Naive thymus-derived CD4-positive, alpha-beta T cell (primary cell): ENCODE data around the gene LY6G6F. TPM values are rescaled to one million over a fixed set of nuclear protein-coding genes. Genes with fewer than 3 reads are reported as not detected.
A peak's percentile ranks its signal among the peaks of the same experiment; 100 is the strongest.

Source experiments
- ATAC-seq: fragments of 150-1000 bp; cut with Tn5 transposase; 2 replicates; pipeline ENCODE4 v1.10.0; 2021; ENCODE audit warnings: mild to moderate bottlenecking, moderate library complexity
- CTCF ChIA-PET: fragments of 350-600 bp; sonication (Branson Sonifier 250); formaldehyde crosslinking; loops from one replicate; lab custom pipeline; 2021; ENCODE audit warnings: antibody characterized with exemption; lab: Charles Lee
- POLR2A ChIA-PET: fragments of 350-600 bp; sonication (Branson Sonifier 250); formaldehyde crosslinking; loops from one replicate; lab custom pipeline; 2021; ENCODE audit warnings: antibody characterized with exemption, inconsistent platforms; lab: Charles Lee
- DNase-seq, 9 donors: peaks; one replicate each; pipeline versions ENCODE4 v3.0.0 to v3.0.0-alpha.2; 2020 to 2022; ENCODE audit warnings: mixed read lengths in 1 of 9
- H3K27ac ChIP-seq: one replicate; pipeline ENCODE4 v1.7.0; 2013; ENCODE audit warnings: mild to moderate bottlenecking, low read depth, low read length, moderate library complexity
- H3K27me3 ChIP-seq, 2 donors: one replicate each; pipeline ENCODE4 v1.7.0; 2013; ENCODE audit warnings: low read length in 2 of 2, mild to moderate bottlenecking in 2 of 2, moderate library complexity in 2 of 2; ENCODE audit not compliant: control insufficient read depth in 2 of 2, insufficient read depth in 2 of 2
- H3K36me3 ChIP-seq, 3 experiments: 1 replicate in 2 of 3; 2 replicates in 1 of 3; pipeline ENCODE4 v1.7.0; 2013; ENCODE audit warnings: low read length in 3 of 3, mild to moderate bottlenecking in 3 of 3, moderate library complexity in 1 of 3; ENCODE audit not compliant: insufficient read depth in 3 of 3, control insufficient read depth in 2 of 3
- H3K4me1 ChIP-seq, 2 donors: one replicate each; pipeline ENCODE4 v1.7.0; 2013; ENCODE audit warnings: low read length in 2 of 2, mild to moderate bottlenecking in 2 of 2, moderate library complexity in 1 of 2; ENCODE audit not compliant: control insufficient read depth in 2 of 2, insufficient read depth in 2 of 2
- H3K4me3 ChIP-seq: 2 replicates; pipeline ENCODE4 v1.7.0; 2013; ENCODE audit warnings: mild to moderate bottlenecking, low read length
- H3K9me3 ChIP-seq, 3 experiments: 1 replicate in 2 of 3; 2 replicates in 1 of 3; pipeline ENCODE4 v1.7.0; 2013; ENCODE audit warnings: low read length in 3 of 3; ENCODE audit not compliant: control insufficient read depth in 2 of 3
- H3K27ac Mint-ChIP-seq, 9 donors: one replicate each; pipeline ENCODE4 v1.8.0; 2020 to 2022; ENCODE audit warnings: mixed read lengths in 9 of 9, mild to moderate bottlenecking in 8 of 9, moderate library complexity in 5 of 9, inconsistent platforms in 2 of 9
- H3K27me3 Mint-ChIP-seq, 5 donors: one replicate each; pipeline ENCODE4 v1.8.0; 2021 to 2022; ENCODE audit warnings: mixed read lengths in 5 of 5, mild to moderate bottlenecking in 1 of 5
- H3K36me3 Mint-ChIP-seq, 5 donors: one replicate each; pipeline ENCODE4 v1.8.0; 2020 to 2022; ENCODE audit warnings: mixed read lengths in 5 of 5, mild to moderate bottlenecking in 3 of 5, inconsistent platforms in 1 of 5
- H3K4me1 Mint-ChIP-seq, 7 donors: one replicate each; pipeline ENCODE4 v1.8.0; 2020 to 2022; ENCODE audit warnings: mixed read lengths in 7 of 7, mild to moderate bottlenecking in 3 of 7, inconsistent platforms in 1 of 7
- H3K4me3 Mint-ChIP-seq, 10 donors: one replicate each; pipeline ENCODE4 v1.8.0; 2020 to 2022; ENCODE audit warnings: mild to moderate bottlenecking in 10 of 10, mixed read lengths in 10 of 10, moderate library complexity in 6 of 10, inconsistent platforms in 2 of 10
- H3K9me3 Mint-ChIP-seq, 11 donors: one replicate each; pipeline ENCODE4 v1.8.0; 2020 to 2022; ENCODE audit warnings: mixed read lengths in 11 of 11, mild to moderate bottlenecking in 4 of 11, inconsistent platforms in 1 of 11, moderate library complexity in 1 of 11
- intact Hi-C, 2 donors: fragments of 100-400 bp; cut with micrococcal nuclease; formaldehyde crosslinking; loops; one replicate each; pipeline ENCODE4 v1.15.1; 2023
- polyA plus RNA-seq, 2 donors: library from polyadenylated mRNA; unstranded; fragments of 300-500 nt; fragmentation: Illumina TruSeq; gene quantifications; one replicate each; pipeline ENCODE4 v1.2.3, GENCODE V29; 2021
- total RNA-seq, 6 experiments: library from RNA in 5 of 6; stranded (reverse) in 5 of 6; gene quantifications; 1 replicate in 5 of 6; 2 replicates in 1 of 6; pipeline ENCODE4 v1.2.3 and lab custom pipeline; 2021 to 2026

LY6G6F gene
- total and polyA plus RNA-seq, 7 experiments from 2014 or later: 0.56 TPM; not detected in 6

DNA sequence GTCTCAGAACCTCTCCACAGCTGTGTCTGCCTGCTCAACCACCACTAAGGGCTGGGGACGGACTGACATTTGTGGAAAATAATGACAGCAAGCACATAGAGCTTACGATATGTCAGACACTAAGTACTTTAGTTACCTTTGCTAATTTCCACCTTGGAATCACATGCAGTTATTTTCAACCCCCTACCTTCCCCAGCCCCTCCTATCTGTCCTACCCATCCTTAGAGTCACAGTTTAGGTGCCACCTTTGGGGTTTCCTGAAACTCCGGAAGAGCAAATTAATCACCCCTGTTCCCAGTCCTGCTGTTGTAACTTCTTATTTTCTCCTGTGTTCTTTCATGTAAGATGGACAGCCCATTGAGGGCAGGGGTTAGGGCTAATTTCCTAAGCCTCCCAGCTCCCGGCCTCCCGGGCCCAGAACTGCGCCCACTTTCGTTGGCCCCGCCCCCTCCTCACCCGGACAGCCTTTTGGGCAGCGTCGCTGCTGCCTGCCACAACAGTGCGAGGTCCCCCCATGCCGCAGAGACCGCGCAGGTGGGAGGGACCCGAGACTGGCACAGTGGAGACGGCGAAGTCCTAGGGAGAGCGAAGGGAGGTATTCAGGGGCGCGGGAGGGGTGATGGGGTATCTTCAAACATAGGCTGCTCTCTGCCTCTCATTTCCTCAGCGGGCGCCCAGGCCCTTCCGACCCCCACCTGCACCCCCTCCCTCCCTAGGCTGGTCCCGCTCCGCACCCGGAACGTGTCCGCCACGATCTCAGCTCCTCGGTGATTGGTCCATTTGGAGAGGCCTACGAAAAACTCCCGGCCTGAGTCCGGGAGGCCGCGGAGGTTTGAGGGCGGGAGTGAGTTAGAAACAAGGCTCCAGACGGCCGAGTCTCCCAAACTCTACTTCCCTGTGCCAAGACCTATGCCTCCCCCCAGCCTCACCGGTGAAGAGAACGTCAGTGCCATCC lies 21.3 kb downstream of the LY6G6F start:
- Mint-ChIP-seq H3K4me3 (peak overlapping the region; percentile 68 to 100 (median 94)), H3K4me1 (peaks cover 28 to 59% (median 49%) of the 10 kb centered on the region in 7 donors), H3K27ac (peak overlapping the region; percentile 36 to 85 (median 63)), H3K27me3 (no peaks in the 10 kb centered on the region), H3K36me3 (peaks cover 0 to 28% (median 5%) of the 10 kb centered on the region in 5 donors), H3K9me3 (no peaks in the 10 kb centered on the region)
- Histone ChIP-seq H3K4me1 (peaks cover 9 to 13% of the 10 kb centered on the region in 2 donors), H3K4me3 (no peak overlapping the region), H3K36me3 (peaks cover 5 to 13% (median 13%) of the 10 kb centered on the region in 3 experiments), H3K27me3 (no peaks in the 10 kb centered on the region), H3K27ac (peak overlapping the region; percentile 1), H3K9me3 (no peaks in the 10 kb centered on the region)
- peak in 1 of 9 donors; percentile 20 for DNase-seq
- ATAC-seq: peak; percentile 10
- CTCF ChIA-PET: interaction anchor here (1.2 to 4.2 kb wide), 6 partner anchors 8 to 224 kb away, joined by 3 to 30 read pairs (median 14); partner anchors contain the start of genes MSH5 and VARS1
- intact Hi-C loops: loop anchor here in 1 of 2 donors (2.0 kb wide), 2 partner anchors 89 to 231 kb away; partner anchors contain the start of genes NELFE and SKIC2
- POLR2A ChIA-PET: interaction anchor here (0.5 to 4.6 kb wide), 11 partner anchors 9 to 111 kb away, joined by 3 to 33 read pairs (median 4); partner anchors contain the start of genes HSPA1B and LSM2

DNA sequence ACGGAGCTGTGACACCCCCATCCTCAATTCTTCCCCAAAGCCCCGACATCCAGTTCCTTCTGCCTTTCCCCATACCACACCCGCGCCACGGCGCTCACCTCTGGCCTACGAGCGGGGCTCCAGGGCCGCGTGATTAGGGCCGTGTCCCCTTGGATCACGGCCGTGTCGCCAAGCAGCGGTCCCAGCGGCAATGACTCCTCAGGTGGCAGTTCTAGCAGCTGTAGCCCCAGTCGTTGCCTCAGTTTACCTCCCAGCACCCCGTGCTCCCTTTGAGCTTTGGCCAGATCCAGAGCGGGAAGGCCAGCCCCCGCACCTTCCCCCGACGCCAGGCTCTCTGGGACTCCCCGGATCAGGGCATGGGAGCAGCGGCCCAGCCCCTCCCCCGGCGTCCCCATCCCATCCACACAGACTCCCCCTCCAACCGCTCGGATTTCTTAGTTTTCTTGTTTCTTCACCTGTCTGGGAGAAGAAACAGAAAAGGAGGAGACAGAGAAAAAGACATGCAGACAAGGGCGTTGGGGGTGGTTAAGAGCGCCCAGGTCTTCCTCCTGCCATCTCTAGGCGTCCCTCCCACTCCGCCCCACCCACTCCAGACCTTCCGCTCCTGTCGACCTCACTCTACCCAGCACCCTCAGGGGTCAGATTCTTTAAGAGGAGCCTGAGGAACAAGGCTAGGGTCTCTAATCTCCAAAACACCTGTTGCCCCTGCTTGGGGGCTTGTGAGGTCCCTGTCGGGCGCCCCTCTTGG lies 22.3 kb downstream of the LY6G6F start, which contains the start of gene DDAH2:
Gene DDAH2 (minus strand): TSS at position 533 of the 748 bp plus-strand sequence. CDS start 138 bp downstream, at position 395.
- Mint-ChIP-seq H3K27ac (peak within 1 kb of the TSS; percentile 78 to 96 (median 89)), H3K4me3 (peak within 1 kb of the TSS; percentile 83 to 100 (median 97)), H3K9me3 (peaks cover 0 to 1% (median 0%) of the 10 kb centered on the region in 11 donors), H3K27me3 (no peaks in the 10 kb centered on the region), H3K4me1 (peaks cover 21 to 60% (median 53%) of the 10 kb centered on the region in 7 donors), H3K36me3 (peaks cover 4 to 37% (median 8%) of the 10 kb centered on the region in 5 donors)
- Histone ChIP-seq H3K27me3 (no peaks in the 10 kb centered on the region), H3K9me3 (no peaks in the 10 kb centered on the region), H3K4me3 (peak within 1 kb of the TSS; percentile 92), H3K36me3 (peaks cover 5 to 21% (median 13%) of the 10 kb centered on the region in 3 experiments), H3K27ac (peak within 1 kb of the TSS; percentile 65), H3K4me1 (peaks cover 13 to 14% of the 10 kb centered on the region in 2 donors)
- POLR2A ChIA-PET: interaction anchor here (0.9 to 4.6 kb wide), 13 partner anchors 8 to 161 kb away, joined by 3 to 33 read pairs (median 5); partner anchors contain the start of genes HSPA1A, HSPA1B, HSPA1L and LSM2
- intact Hi-C loops: loop anchor here (1.0 to 2.0 kb wide), 11 partner anchors 9 to 230 kb away; partner anchors contain the start of genes ABHD16A (in 1 of the 2), EHMT2 (in 1 of the 2), HSPA1B (in 1 of the 2) and LY6G5C (in 1 of the 2)
- DNase-seq (no peak), ATAC-seq (peak; percentile 12)
- CTCF ChIA-PET: interaction anchor here (0.6 to 4.2 kb wide), 16 partner anchors 10 to 400 kb away, joined by 3 to 30 read pairs (median 6); partner anchors contain the start of genes ATF6B, HSPA1B, LSM2 and MSH5

DNA sequence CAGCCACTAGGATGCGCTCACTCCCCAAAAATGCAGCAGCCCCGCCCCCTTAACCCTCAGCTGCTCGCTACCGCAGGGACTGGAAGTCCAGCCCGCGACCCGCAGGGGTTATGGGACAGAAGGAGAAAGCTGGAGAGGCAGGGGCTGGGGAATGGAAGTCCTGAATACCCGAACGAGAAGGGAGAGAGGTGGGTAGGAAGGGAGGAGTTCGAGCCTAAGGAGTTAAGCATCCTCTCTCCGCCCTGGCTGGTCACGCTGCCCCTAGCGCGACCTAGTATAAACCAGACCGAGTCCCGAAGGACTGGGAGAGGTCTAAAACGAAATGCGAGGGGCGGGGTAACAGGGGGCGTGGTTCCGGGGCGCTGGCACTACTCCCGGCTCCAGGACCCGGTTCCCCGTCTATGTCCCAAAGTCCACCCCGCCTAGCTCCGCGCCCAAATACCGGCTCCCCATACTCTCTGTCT lies 22.9 kb downstream of the LY6G6F start:
- POLR2A ChIA-PET: interaction anchor here (0.9 to 4.6 kb wide), 11 partner anchors 9 to 161 kb away, joined by 3 to 33 read pairs (median 4); partner anchors contain the start of genes HSPA1A, HSPA1B, HSPA1L and LSM2

DNA sequence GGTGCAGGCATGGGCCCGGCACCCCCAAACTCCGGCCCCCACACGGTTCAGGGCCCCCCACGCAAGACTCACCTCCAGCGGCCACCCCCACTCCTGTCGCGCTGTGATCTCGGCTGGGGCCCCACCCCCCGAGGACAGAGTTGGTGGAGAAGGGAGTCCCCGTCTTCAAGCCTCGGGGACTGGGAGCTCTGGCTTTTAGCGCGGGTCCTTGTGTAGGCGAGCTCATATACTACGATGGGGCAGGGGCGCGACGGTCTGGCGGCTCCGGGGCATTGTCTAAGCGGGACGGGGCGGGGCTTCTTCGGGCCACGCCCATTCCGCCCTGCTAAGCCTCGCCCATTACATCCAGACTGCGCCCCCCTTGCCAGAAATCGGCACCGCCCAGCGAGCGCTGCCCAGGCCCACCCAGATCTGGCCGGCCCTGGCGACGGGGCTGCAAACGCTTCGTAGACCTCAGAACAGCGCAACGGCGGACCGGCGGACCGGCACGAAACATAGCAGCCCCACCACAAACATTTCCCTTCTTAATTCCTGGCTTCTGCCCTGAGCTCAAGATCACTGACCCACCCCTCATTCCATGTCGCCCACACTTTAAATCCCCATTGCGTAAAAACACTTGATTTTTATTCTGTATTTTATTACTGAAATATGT lies 23.4 kb downstream of the LY6G6F start:
- Histone ChIP-seq H3K36me3 (peaks cover 5 to 25% (median 13%) of the 10 kb centered on the region in 3 experiments), H3K4me3 (peak overlapping the region; percentile 92), H3K27me3 (no peaks in the 10 kb centered on the region), H3K4me1 (peaks cover 21 to 24% of the 10 kb centered on the region in 2 donors), H3K27ac (peak overlapping the region; percentile 65), H3K9me3 (no peaks in the 10 kb centered on the region)
- H3K27ac Mint-ChIP-seq: peak overlapping the region; percentile 30 to 96 (median 78)
- peaks cover 0 to 1% (median 0%) of the 10 kb centered on the region in 11 donors for H3K9me3 Mint-ChIP-seq
- intact Hi-C loops: loop anchor here (1.0 to 10.0 kb wide), 13 partner anchors 8 to 1475 kb away; partner anchors contain the start of genes ABHD16A (in 1 of the 2), DXO (in 1 of the 2), EHMT2 (in 1 of the 2) and HSD17B8 (in 1 of the 2)
- ATAC-seq (peak; percentile 70), DNase-seq (peak; percentile 51 to 75 (median 63))
- no peaks in the 10 kb centered on the region for H3K27me3 Mint-ChIP-seq
- ChIA-PET POLR2A (interaction anchor here (0.9 to 4.6 kb wide), 12 partner anchors 8 to 162 kb away, joined by 3 to 33 read pairs (median 4); partner anchors contain the start of genes HSPA1A, HSPA1B, HSPA1L and LSM2), CTCF (interaction anchor here (0.6 to 4.2 kb wide), 18 partner anchors 9 to 398 kb away, joined by 3 to 30 read pairs (median 6); partner anchors contain the start of genes ATF6B, HSPA1A, HSPA1B and HSPA1L)
- H3K36me3 Mint-ChIP-seq: peaks cover 4 to 48% (median 8%) of the 10 kb centered on the region in 5 donors
- H3K4me1 Mint-ChIP-seq: peaks cover 20 to 70% (median 60%) of the 10 kb centered on the region in 7 donors
- H3K4me3 Mint-ChIP-seq: peak overlapping the region; percentile 83 to 100 (median 97)

More for the DNA sequence above, 22.9 kb downstream of the LY6G6F start:
- no peaks in the 10 kb centered on the region for H3K27me3 Mint-ChIP-seq
- DNase-seq: peak; percentile 66 to 82 (median 77)
- Histone ChIP-seq H3K4me3 (peak overlapping the region; percentile 92), H3K27ac (peak overlapping the region; percentile 65), H3K4me1 (peaks cover 18 to 20% of the 10 kb centered on the region in 2 donors), H3K36me3 (peaks cover 5 to 25% (median 13%) of the 10 kb centered on the region in 3 experiments), H3K9me3 (no peaks in the 10 kb centered on the region), H3K27me3 (no peaks in the 10 kb centered on the region)
- peaks cover 4 to 43% (median 8%) of the 10 kb centered on the region in 5 donors for H3K36me3 Mint-ChIP-seq
- H3K4me1 Mint-ChIP-seq: peaks cover 20 to 65% (median 55%) of the 10 kb centered on the region in 7 donors
- intact Hi-C loops: loop anchor here (1.0 to 2.0 kb wide), 11 partner anchors 9 to 229 kb away; partner anchors contain the start of genes ABHD16A (in 1 of the 2), EHMT2 (in 1 of the 2), HSPA1B (in 1 of the 2) and LY6G5C (in 1 of the 2)
- peak overlapping the region; percentile 78 to 96 (median 89) for H3K27ac Mint-ChIP-seq
- peak overlapping the region; percentile 83 to 100 (median 97) for H3K4me3 Mint-ChIP-seq
- ATAC-seq: peak; percentile 78
- CTCF ChIA-PET: interaction anchor here (0.6 to 4.2 kb wide), 20 partner anchors 9 to 399 kb away, joined by 3 to 30 read pairs (median 6); partner anchors contain the start of genes ATF6B, HSPA1A, HSPA1B and HSPA1L
- H3K9me3 Mint-ChIP-seq: peaks cover 0 to 1% (median 0%) of the 10 kb centered on the region in 11 donors
